ENCODE data around the gene SLC4A7.
"Not testable (repeated sequence)": the region's sequence is repeated elsewhere in the genome, so short reads cannot be mapped to it uniquely, and the experiment has no call there.

Gene SLC4A7

DNA sequence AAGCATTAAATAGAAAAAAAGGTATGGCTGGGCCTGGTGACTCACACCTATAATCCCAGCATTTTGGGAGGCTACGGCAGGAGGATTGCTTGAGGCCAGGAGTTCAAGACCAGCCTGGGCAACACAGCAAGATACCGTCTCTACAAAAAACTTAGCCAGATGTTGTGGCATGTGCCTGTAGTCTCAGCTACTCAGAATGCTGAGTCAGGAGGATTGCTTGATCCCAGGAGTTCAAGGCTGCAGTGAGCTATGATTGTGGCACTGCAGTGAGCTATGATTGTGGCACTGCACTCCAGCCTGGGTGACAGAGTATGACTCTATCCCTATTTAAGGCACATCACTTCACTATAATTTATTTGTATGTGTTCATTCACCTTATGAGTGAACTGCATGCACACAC is 54.3 kb downstream of the SLC4A7 start:
- no peak for DNase-seq (ENCODE audit: low spot score)

DNA sequence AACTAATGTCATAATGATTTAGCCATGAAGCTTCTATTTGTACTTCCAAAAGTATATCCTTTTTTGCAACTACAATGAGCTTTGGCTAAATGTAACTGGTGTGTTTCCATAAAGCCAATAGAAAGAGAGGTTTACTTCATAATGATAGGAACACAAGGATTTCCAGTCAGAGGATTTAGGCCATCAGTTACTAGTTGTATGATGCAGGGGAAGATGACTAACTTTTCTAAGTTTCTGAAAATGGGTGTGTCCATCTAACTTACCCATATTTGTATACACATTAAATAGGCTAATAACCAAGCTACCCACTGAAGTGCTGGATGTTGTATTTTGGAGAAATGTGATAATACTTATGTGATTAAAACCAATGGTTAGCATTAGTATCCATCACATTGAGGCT is 55.7 kb downstream of the SLC4A7 start:
- DNase-seq (ENCODE audit: low spot score): no peak

DNA sequence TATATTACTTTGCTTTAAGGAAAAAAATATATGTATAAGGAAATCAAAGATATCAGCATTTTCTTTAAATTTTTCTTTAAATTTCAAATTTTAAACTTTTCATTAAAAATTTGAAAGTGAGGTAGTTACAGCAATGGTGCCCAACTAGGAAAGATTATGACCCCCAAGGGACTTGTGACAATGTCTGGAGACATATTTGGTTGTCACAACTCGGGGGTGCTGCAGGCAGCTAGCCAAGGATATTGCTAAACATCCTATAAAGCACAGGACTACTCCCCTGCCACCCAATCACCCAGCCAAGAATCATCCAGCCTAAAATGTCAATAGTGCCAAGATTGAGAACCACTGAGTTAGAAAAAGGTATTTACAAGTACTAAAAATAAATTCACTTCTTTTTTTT is 57.3 kb downstream of the SLC4A7 start:
- no peak for DNase-seq (ENCODE audit: low spot score)

DNA sequence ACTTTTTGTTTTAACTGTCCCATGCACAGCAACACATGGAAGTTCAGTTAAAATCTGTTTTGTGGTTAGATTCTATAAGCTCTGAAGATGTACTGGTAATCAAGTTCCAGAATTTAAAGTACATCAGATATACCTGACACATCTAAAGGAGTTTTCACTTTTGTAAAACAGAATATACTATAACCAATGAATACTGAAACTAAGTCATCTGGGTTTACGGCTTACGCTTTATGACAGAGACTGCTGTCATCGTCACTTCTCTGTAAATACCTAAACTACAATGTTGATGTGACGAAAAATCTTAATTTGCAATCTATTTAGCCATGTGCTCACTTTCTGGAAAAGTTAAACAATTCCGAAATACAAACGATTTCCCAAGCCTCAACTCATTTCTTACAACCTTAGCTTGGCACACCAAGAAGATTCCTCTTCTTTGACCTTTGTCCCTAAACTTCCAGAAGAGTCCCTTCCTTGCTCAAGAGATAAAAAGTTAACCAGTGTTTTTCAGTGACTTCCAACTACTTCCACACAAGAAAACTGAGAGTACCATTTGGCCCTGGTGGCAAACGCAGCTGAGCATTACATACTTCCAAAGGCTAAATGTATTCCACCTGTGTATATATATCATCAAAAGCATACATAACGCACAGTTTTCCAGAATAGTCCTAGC is 58.2 kb downstream of the SLC4A7 start:
- DNase-seq (ENCODE audit: low spot score): no peak

DNA sequence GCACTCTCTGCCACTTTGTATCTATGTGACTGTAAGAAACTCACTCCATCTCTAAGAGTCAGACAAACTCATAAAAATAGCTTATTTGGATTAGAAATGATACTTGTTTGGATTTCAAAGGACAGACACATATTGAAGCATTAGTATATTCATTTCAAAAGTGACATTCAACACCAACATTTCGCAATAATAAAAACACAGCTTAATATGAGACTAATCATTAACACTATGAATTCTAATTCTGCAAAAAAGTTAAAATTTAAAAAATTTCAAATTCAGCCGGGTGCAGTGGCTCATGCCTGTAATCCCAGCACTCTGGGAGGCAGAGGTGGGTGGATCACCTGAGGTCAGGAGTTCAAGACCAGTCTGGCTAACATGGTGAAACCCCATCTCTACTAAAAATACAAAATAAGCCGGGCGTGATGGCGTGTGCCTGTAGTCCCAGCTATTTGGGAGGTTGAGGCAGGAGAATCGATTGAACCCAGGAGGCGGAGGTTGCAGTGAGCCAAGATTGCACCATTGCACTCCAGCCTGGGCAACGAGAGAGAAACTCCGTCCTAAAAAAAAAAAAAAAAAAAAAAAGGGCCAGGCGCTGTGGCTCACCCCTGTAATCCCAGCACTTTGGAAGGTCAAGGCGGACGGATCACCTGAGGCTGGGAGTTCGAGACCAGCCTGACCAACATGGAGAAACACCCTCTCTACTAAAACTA is 59.2 kb downstream of the SLC4A7 start:
- DNase-seq (ENCODE audit: low spot score): not testable (repeated sequence)

DNA sequence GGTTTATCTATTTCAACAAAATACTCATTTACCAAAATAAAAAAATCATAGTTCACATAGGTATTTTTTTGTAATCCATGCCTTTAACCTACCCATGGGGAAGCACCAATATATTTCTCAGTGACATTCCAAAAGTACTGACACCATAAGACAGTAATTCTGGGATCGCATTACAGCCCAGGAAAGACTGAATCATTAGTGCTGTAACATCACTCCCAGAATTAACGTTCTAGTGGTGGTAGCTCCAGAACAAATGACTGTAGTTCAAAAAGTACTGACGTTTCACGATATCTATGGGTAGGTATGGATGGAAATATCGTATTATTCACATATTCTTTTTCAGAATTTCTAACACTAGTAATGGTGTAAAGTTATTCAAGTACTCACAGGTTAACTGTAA is 60.7 kb downstream of the SLC4A7 start:
- peak; percentile 62 for DNase-seq (ENCODE audit: low spot score)

DNA sequence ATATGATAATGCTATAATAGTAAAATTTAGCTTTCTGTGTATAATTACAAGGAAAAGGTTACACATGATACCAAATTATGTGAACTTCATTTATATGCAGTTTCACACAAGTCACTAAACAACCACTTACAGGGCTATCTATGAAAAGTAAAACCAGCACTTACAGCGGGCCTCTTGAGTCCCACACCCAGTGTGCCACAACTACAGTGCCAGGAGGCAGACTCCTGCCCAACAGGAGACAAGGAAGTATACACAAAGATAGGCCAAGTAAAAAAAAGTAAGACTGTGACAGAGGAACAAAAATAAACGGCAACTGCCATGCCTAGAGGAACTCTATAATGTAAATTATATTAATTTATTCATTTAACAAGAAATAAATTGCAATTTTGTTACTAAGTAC is 61.6 kb downstream of the SLC4A7 start:
- no peak for DNase-seq (ENCODE audit: low spot score)

DNA sequence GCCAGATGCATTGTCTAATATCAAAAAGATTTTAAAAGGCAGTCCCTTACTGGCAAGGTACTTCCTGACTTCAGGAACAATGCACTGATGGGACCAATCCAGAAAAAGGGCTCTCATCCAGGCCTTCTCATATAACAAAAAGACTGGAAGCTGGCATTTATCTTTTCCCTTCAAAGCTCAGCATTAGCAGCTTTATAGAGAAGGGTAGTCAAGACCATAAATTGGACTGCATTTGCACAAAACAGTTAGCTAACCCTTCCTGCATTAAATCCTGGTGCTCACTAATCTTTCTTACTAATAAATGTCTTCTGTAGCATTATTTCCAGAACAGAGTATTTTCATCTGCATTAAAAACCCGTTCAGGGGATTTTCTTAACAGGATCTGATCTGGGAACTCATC is 69.0 kb downstream of the SLC4A7 start:
- no peak for DNase-seq (ENCODE audit: low spot score)

DNA sequence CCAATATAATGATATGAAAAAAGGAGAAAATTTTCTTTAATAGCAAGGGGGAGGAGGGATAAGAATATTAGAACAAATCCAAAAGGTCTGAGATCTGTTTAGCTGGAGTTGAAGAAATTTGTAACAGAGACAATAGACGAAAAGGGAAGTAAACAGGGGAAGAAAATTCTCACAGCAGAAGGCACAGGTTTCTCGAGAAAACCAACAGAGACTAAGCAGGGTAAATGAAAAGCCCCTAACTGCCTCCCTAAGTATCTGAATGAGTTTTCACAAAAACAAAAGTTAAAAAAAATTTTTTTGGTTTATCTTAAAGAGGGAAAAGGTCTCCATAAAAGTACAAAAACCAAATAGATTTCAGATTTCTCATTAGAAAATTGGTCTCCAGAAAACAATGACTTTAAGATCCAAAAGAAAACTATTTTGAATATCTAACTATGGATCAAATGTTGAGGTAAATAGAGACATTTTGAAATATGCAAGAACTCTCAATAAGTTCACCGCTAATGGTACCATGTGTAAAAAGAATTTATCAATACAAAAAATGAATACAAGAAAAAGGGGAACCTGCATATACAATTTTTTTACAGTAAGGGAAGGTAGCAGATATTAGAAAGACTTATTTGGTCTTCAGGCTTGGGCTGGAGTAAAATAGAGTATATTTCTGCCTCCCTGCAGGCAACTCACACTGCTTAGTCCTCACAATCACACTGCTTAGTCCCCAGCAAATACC is 91.1 kb downstream of the SLC4A7 start:
- DNase-seq (ENCODE audit: low spot score): no peak

DNA sequence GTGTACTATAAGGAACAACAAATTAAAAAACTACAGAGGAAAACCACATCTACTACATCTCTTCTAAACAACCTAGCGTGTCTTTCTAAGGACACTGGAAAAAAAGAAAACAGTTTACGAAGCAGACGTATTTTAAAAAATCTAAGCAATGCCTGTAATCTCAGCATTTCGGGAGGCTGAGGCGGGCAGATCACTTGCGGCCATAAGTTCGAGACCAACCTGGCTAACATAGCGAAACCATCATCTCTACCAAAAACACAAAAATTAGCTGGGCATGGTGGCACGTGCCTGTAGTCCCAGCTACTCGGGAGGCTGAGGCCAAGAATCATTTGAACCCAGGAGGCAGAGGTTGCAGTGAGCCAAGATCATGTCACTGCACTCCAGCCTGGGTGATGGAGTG is 91.8 kb downstream of the SLC4A7 start:
- DNase-seq (ENCODE audit: low spot score): not testable (repeated sequence)

DNA sequence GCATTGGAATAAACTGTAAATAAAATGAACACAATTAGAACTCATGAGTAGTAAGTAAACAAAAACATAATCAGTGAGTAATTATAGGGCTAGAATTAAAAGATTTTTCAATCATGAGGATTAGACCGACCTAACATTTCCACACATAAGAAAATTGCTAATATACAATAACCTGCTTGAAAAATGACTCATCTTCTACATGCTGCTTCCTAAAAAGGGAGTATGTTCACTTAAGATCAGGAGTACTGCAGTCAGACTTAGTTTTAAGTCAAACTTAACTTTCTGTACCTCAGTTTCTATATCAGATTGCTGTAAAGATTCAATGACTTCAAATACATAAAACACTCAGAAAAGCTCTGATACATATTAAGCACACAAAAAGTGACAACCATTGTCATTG is 92.4 kb downstream of the SLC4A7 start:
- no peak for DNase-seq (ENCODE audit: low spot score)

DNA sequence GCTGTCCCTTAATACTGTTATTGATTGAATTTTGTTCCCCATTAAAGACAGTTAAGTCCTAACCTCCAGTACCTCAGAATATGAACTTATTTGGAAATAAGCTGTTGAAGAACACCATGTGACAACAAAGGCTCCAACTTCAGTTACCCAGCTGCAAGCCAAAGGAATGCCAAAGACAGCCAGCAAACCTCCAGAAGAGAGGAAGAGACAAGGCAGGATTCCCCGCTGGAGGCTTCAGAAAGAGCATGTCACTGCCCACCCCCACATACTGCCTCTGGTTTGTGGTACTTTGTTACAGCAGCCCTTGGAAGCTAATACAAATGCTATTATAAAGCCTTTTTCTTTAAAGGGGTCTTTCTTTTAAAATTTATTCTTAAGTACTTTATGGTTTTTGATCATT is 96.6 kb downstream of the SLC4A7 start:
- DNase-seq (ENCODE audit: low spot score): no peak

DNA sequence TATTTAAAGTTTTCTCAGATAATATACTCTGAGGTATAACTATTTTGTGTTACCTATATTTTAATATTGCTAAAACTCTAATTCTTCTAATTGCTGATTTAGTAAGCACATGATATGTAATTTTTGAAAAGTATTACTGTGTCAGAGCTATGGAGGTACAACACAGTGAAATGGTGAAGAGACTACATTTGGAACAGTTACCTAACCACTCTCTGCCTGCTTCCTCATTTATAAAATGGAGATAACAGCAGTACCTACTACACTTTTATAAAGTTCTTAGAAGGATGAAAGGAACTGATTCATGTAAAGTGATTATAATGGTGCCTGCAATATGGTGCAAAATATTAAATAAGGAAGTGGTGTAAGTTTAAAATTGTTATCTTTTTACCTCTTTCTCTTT is 98.7 kb downstream of the SLC4A7 start:
- no peak for DNase-seq (ENCODE audit: low spot score)

DNA sequence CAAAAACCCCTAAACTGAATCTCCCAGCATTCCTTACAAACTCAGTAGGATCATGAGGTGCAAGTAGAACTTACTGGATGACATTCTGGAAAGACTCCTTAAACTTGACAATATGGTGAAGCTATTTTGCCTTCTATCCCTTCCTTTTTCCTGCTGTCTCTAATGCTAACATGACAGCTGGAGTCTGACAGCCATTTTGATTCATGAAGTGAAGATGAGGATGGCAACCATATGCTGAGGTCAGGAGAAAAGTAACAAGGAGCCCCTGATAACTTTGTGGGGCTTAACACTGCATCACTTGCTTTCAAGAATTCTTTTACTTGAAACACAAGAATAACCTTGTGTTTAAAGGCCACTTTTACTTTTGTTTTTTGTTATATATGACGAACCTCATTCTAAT is 100.0 kb downstream of the SLC4A7 start:
- no peak for DNase-seq (ENCODE audit: low spot score)

DNA sequence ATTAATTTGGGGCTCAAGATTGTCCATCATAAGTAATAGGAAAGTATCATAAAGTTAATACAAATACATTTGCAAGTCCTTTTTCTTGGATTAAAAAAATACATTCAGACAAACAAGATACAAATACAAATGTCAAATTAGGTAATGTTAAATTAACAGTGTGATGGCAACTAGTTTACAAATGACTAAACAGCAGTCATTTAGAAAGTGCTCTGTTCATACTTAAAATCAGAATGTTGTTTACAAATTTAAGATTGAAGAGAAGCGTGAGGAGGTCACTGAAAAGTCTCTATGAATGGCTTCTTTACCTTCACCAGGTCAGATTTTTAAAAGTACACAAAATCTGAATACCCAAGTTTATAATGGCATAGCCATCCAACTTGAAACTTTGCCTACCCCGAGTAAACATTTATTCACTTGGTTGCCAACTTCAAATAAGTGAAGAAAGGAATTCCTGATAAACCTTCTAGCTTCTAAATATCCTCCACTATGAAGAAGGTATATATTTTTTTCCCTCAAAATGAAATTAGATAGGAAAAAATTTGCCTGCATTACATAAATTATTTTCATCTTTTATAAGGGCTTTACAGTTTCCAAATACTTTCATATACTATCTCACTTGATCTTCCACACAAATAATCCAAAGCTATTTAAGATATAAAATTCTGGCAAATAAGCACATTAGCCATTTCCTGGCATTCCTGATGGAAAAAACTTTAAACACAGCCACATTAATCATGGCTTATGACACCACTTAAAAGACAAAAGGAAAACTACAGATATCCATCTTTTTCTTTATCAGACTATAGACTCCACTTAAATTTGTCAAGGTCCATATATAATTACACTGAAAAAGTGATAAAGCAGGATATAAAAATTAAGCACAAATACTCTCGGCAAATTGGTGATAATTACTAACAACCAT is 103.5 kb downstream of the SLC4A7 start:
- no peak for DNase-seq (ENCODE audit: low spot score)

DNA sequence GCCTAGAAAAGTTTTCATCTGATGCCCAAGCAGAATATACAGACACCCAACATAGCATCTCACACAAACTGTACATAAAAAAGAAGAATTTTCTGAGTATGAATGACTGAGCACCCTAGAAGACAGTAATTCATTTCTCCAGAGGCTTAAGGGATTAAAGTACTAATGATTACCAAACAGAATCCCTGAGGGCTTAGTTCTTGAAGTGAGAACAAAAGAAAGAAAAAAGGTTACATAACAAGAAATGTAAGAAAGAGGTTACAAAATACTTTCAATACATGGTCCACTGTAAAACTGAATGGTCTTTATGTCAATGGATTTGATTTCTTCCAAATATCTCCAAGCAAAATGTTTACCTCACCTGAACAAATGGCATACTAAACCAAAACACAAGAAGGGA is 105.9 kb downstream of the SLC4A7 start:
- DNase-seq (ENCODE audit: low spot score): no peak

DNA sequence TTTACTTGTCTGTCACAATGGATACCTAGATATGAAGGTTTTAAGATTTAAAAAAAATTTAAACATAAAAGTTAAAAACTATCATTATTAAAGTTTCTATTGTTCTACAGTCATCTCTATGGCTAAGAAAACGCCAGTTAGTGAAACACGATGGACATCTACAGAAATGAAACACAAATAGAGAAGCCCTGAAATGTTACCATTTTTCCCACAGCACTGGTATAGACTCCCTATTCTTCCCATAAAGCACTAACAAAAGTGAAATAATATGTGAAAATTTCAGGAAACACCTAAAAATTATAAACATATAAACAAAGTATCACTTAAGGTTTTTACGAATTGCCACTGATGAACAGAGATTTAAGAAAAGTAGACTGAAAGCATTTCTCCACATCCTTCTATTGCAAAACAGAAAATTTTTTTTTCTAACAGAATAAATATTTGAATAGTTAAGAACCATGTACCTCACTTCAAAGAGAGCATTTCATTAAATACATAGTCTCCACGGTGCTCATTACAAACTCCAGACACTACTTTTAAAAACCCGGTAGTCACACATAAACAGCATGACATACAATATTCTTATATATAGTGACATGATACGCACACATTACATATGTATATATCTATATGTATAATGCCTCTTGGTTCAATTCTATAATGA is 107.9 kb downstream of the SLC4A7 start:
- no peak for DNase-seq (ENCODE audit: low spot score)

DNA sequence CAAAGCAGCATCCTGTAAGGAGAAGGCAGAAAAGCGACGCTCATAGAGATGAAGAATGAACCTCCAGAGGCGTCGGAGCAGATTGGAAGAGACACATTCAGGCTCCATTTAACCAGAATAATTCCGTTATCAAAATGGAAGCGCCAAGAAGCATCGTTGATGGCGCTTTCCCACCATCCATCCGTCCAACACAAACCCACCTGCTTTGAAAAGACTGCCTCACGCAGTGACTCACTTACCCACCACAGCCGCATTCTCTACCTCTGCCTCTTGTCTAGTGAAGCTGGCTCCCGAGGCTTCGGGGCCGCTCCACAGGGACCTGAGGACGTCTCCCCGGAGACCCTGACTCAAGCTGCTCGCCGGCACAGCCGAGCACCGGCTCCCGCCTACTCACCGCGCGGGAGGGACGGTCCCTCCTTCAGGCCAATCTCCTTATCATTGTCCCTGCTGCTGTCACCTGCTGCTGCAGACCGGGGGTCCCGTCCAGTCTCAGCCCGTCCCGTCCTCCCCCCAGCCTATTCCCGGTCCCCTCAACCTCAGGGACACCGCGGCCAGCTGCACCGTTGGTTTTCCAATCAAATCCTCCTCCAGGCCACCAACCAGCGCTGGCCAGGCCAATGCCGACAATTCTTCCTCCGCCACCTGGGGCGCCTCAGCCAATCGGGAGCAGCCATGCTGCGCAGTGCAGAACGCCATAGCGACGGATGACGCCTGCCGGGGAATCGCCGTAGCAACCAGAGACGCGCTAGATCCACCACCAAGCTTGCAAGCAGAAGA is 115.2 kb downstream of the SLC4A7 start, which contains the start of gene NEK10:
Gene NEK10 (minus strand): TSS at position 553 of the 777 bp plus-strand sequence. CDS start 16,501 bp downstream, outside the sequence.
- DNase-seq (ENCODE audit: low spot score): peak; percentile 93

DNA sequence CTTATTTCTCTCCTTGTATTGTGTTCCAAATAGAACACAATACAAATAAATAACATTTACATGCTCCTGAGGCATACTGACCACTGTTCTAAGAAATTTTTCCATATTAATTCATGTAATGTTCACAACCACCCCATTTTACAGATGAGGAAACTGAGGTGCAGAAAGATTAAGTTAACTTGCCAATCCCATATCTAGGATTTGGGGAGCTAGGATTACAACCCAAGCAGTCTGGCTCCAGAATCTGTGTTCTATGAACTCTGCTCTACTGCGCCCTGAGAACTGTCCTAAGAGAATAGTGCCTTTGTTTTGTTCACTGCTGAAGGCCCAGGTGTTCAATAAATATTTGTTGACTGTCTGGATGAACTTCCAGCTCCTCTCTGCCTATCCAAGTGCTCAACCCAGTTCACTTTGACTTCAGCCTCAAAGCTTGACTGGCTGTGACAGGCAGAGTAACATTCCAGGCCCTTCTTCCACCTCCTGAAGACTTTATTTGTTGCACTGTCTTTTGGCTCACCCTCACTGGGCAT is 118.1 kb downstream of the SLC4A7 start:
- DNase-seq (ENCODE audit: low spot score): no peak

Data from GM03348 (cell line).